ENCODE results near the gene CREBL2.
"Not testable (repeated sequence)": the region's sequence is repeated elsewhere in the genome, so short reads cannot be mapped to it uniquely, and the experiment has no call there.

DNA sequence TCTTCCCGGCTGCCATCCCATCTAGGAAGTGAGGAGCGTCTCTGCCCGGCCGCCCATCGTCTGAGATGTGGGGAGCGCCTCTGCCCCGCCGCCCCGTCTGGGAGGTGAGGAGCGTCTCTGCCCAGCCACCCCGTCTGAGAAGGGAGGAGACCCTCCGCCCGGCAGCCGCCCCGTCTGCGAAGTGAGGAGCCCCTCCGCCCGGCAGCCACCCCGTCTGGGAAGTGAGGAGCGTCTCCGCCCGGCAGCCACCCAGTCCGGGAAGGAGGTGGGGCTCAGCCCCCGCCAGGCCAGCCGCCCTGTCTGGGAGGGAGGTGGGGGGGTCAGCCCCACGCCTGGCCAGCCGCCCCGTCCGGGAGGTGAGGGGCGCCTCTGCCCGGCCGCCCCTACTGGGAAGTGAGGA lies 45.7 kb upstream of the CREBL2 start:
- not testable (repeated sequence) for TF ChIP-seq CTCF (IDR thresholded peaks at IDR 0.05 in 8 of 11, conservative IDR thresholded peaks at IDR 0.05 in 3 of 11); POLR2A (IDR thresholded peaks at IDR 0.05); POLR2AphosphoS5 (IDR thresholded peaks at IDR 0.05)

Measured in spleen (tissue), 7 donors.